Neural cell (in vitro differentiated cells): ENCODE data around the gene RGS7BP.

Source experiments
- EZH2 ChIP-seq: fragments of 200-600, 300-800 bp; shearing (Covaris generic), sonication (generic); IDR thresholded peaks from 2 replicates; pipeline ENCODE4 v1.6.1; 2014; ENCODE audit warnings: antibody characterized with exemption, low read length, borderline replicate concordance, mild to moderate bottlenecking; ENCODE audit not compliant: insufficient read depth, poor library complexity, severe bottlenecking
- TF ChIP-seq, protein P1 (sequence below): fragments of 450-650 bp; IDR thresholded peaks from 2 replicates; pipeline ENCODE4 v1.5.1; 2014; ENCODE audit warnings: antibody characterized with exemption, mild to moderate bottlenecking, moderate library complexity; ENCODE audit not compliant: poor library complexity, severe bottlenecking

DNA sequence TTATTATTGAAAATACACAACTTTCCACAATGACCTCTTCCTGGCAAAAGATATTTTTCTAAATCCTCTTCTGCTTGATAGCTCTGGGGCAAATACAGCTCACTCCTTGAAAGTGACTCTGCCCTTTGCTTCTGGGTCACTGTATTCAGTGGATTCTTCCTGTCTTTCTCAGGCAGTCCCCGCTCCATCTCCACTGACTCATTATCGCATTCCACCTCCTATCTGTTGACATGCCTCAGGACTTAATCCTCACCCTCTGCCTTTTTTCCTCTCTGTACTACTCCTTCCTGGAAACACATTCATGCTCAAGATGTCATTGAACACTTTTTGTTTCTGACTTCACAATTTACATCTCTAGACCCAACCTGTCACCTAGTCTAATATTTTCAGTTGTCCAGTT, 8.4 kb upstream of the RGS7BP start:
- TF ChIP-seq, protein P1, sequence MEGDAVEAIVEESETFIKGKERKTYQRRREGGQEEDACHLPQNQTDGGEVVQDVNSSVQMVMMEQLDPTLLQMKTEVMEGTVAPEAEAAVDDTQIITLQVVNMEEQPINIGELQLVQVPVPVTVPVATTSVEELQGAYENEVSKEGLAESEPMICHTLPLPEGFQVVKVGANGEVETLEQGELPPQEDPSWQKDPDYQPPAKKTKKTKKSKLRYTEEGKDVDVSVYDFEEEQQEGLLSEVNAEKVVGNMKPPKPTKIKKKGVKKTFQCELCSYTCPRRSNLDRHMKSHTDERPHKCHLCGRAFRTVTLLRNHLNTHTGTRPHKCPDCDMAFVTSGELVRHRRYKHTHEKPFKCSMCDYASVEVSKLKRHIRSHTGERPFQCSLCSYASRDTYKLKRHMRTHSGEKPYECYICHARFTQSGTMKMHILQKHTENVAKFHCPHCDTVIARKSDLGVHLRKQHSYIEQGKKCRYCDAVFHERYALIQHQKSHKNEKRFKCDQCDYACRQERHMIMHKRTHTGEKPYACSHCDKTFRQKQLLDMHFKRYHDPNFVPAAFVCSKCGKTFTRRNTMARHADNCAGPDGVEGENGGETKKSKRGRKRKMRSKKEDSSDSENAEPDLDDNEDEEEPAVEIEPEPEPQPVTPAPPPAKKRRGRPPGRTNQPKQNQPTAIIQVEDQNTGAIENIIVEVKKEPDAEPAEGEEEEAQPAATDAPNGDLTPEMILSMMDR: no peak
- TF ChIP-seq EZH2: no peak
